K562 (cell line): ENCODE measurements around the gene RGS14. TPM values are rescaled to one million over a fixed set of nuclear protein-coding genes. Genes with fewer than 3 reads are reported as not detected.

Source experiments
- ATF7 ChIP-seq: fragments of 450-650 bp; IDR thresholded peaks from 2 replicates; pipeline ENCODE4 v1.7.1; 2014; ENCODE audit warnings: mild to moderate bottlenecking, moderate library complexity
- BACH1 ChIP-seq: fragments of 200-800 bp; sonication (Bioruptor generic); IDR thresholded peaks from 2 replicates; pipeline ENCODE4 v1.6.1; 2016; ENCODE audit warnings: missing genetic modification characterization, missing compliant biosample characterization
- BMI1 ChIP-seq: fragments of 150-350 bp; IDR thresholded peaks from 2 replicates; pipeline ENCODE4 v1.6.1; 2014; ENCODE audit warnings: low read length
- CBX3 ChIP-seq, 2 experiments: IDR thresholded peaks; 1 replicate in 1 of 2; 2 replicates in 1 of 2; pipeline ENCODE4 v1.6.1; 2012; ENCODE audit warnings: inconsistent platforms in 2 of 2, low read length in 2 of 2, borderline replicate concordance in 1 of 2, control low read depth in 1 of 2
- COPS2 ChIP-seq: fragments of 450-650 bp; conservative IDR thresholded peaks from 2 replicates; pipeline ENCODE4 v1.6.1; 2016; ENCODE audit warnings: mild to moderate bottlenecking, moderate library complexity
- DEAF1 ChIP-seq: fragments of 450-650 bp; formaldehyde crosslinking; IDR thresholded peaks from 2 replicates; pipeline ENCODE4 v1.4.0; 2020; ENCODE audit warnings: mild to moderate bottlenecking, moderate library complexity
- ETV6 ChIP-seq, 3 experiments: fragments of 150-350 bp in 1 of 3; sonication (generic) in 1 of 3; formaldehyde crosslinking in 1 of 3; IDR thresholded peaks; 2 replicates each; pipeline versions ENCODE4 v1.6.1 to v1.8.0; 2014 to 2022; ENCODE audit warnings: borderline replicate concordance in 2 of 3, low read depth in 2 of 3, antibody characterized with exemption in 1 of 3, low read length in 1 of 3, mild to moderate bottlenecking in 1 of 3, missing genetic modification reagents in 1 of 3
- GABPB2 ChIP-seq: fragments of 250-450 bp; sonication (Bioruptor Pico); conservative IDR thresholded peaks from 2 replicates; pipeline ENCODE4 v1.5.1; 2021; ENCODE audit warnings: mild to moderate bottlenecking
- HDAC6 ChIP-seq: IDR thresholded peaks from 2 replicates; pipeline ENCODE4 v1.6.1; 2012; ENCODE audit warnings: low read depth, mild to moderate bottlenecking, control low read depth, inconsistent platforms, low read length, moderate library complexity
- HOMEZ ChIP-seq: fragments of 250-450 bp; sonication (Bioruptor Pico); IDR thresholded peaks from 2 replicates; pipeline ENCODE4 v1.4.0; 2020; ENCODE audit warnings: mild to moderate bottlenecking, moderate library complexity
- NFE2L1 ChIP-seq: fragments of 450-650 bp; IDR thresholded peaks from 2 replicates; pipeline ENCODE4 v1.6.1; 2016; ENCODE audit warnings: missing genetic modification characterization, low read depth, mild to moderate bottlenecking, missing compliant biosample characterization, moderate library complexity, borderline replicate concordance
- POLR2A ChIP-seq: fragments of 450-650 bp; conservative IDR thresholded peaks from 2 replicates; pipeline ENCODE4 v1.6.1; 2016
- POLR2AphosphoS5 ChIP-seq: IDR thresholded peaks from 2 replicates; pipeline ENCODE4 v1.6.1; 2011; ENCODE audit warnings: mild to moderate bottlenecking, low read depth, low read length, moderate library complexity; ENCODE audit not compliant: control insufficient read depth, insufficient read depth
- POLR3A ChIP-seq: IDR thresholded peaks from 2 replicates; pipeline ENCODE4 v1.6.1; 2011; ENCODE audit warnings: borderline replicate concordance, mild to moderate bottlenecking, moderate library complexity; ENCODE audit not compliant: insufficient read length, insufficient read depth; ENCODE audit errors: extremely low read depth
- POU5F1 ChIP-seq: fragments of 150-350 bp; IDR thresholded peaks from 2 replicates; pipeline ENCODE4 v1.6.1; 2014; ENCODE audit warnings: borderline replicate concordance, low read length, low read depth, mild to moderate bottlenecking; ENCODE audit not compliant: partially characterized antibody
- PRPF4 ChIP-seq: fragments of 200-400 bp; formaldehyde crosslinking; IDR thresholded peaks from one replicate; pipeline ENCODE4 v1.6.1; 2017; ENCODE audit warnings: low read length, low read depth, mild to moderate bottlenecking; ENCODE audit not compliant: insufficient read depth, poor library complexity, severe bottlenecking
- PTTG1 ChIP-seq: fragments of 450-650 bp; IDR thresholded peaks from 2 replicates; pipeline ENCODE4 v1.6.1; 2016; ENCODE audit warnings: low read depth, mild to moderate bottlenecking, missing genetic modification characterization, missing compliant biosample characterization
- RBBP5 ChIP-seq: fragments of 200-600 bp; sonication (generic); IDR thresholded peaks from 2 replicates; pipeline ENCODE4 v1.6.1; 2012; ENCODE audit warnings: borderline replicate concordance, mild to moderate bottlenecking, low read length, control low read depth, inconsistent platforms; ENCODE audit not compliant: insufficient read depth, poor library complexity, severe bottlenecking
- RBFOX2 ChIP-seq: fragments of 200-400 bp; formaldehyde crosslinking; IDR thresholded peaks from 2 replicates; pipeline ENCODE4 v1.6.1; 2017; ENCODE audit warnings: low read depth, mild to moderate bottlenecking, low read length, moderate library complexity
- SMARCA4 ChIP-seq: fragments of 450-650 bp; IDR thresholded peaks from 2 replicates; pipeline ENCODE4 v1.6.1; 2016
- SRSF9 ChIP-seq: fragments of 200-400 bp; formaldehyde crosslinking; IDR thresholded peaks from 2 replicates; pipeline ENCODE4 v1.6.1; 2017; ENCODE audit warnings: low read depth, low read length, borderline replicate concordance
- ZC3H8 ChIP-seq: fragments of 450-650 bp; IDR thresholded peaks from 2 replicates; pipeline ENCODE4 v1.6.1; 2017
- ZNF354B ChIP-seq: fragments of 250-450 bp; sonication (Bioruptor Pico); IDR thresholded peaks from 2 replicates; pipeline ENCODE4 v1.4.0; 2020
- ZNF384 ChIP-seq: IDR thresholded peaks from 2 replicates; pipeline ENCODE4 v1.6.1; 2012; ENCODE audit warnings: low read depth, low read length, improper control_type of control experiment
- ZNF764 ChIP-seq: fragments of 250-450 bp; sonication (Bioruptor Pico); IDR thresholded peaks from 2 replicates; pipeline ENCODE4 v1.4.0; 2020; ENCODE audit warnings: low read depth, mild to moderate bottlenecking, moderate library complexity
- polyA plus RNA-seq, 8 experiments: library from polyadenylated mRNA; depleted of rRNA in 4 of 8; stranded (reverse) in 5 of 8; unstranded in 3 of 8; fragments of >200 nt; fragmentation: Nextera tagmentation in 2 of 8; fragmentation: Illumina TruSeq in 1 of 8; extraction: Ambion mirVana in 2 of 8; extraction: Trizol in 1 of 8; gene quantifications; 2 replicates each; pipeline versions ENCODE4 v1.2.1 to v1.2.3, GENCODE V29; 2011 to 2014; ENCODE audit warnings: inconsistent platforms in 1 of 8, missing spikeins in 1 of 8
- total RNA-seq, 7 experiments: library from RNA; depleted of rRNA in 6 of 7; stranded (reverse); fragments of >200 nt in 6 of 7; fragmentation: Illumina TruSeq in 2 of 7; extraction: Trizol in 2 of 7; gene quantifications; 2 replicates each; pipeline versions ENCODE4 v1.2.1 to v1.2.3, GENCODE V29; 2011 to 2021; ENCODE audit warnings: low replicate concordance in 1 of 7

Gene RGS14
- total and polyA plus RNA-seq, 9 of the 15 experiments (the other 6 are each of a cell fraction or from before 2014, with no cell fraction given) = 0.28 to 75.9 (median 34.5) TPM

GRCh38 chr5:177378884-177379883 lies 21.5 kb downstream of the RGS14 start (continued):
- TF ChIP-seq BMI1 (no peak), HDAC6 (no peak), POLR2A (peak; percentile 71), NFE2L1 (tag) (peak; percentile 80), ZNF354B (CRISPR knock-in tag) (no peak), DEAF1 (CRISPR knock-in tag) (0 out of 2 replicates have a peak, but pooled peaks have one; percentile 24), ETV6 (IDR thresholded peaks at IDR 0.05; ENCODE audit: borderline replicate concordance in 1 of 2, low read depth in 2 of 2, low read length in 1 of 2) (no peak), ETV6 (CRISPR knock-in tag; IDR thresholded peaks at IDR 0.05; ENCODE audit: borderline replicate concordance) (no peak; the same call in 1 of the 2 replicates), COPS2 (no peak), RBBP5 (no peak), POU5F1 (no peak), ATF7 (peak; percentile 51; the same call in 1 of the 2 replicates), PRPF4 (no peak), RBFOX2 (no peak; the same call in none of the 2 replicates), POLR2AphosphoS5 (no peak), POLR3A (no peak), ZNF764 (CRISPR knock-in tag) (no peak), SRSF9 (no peak), ZNF384 (no peak), HOMEZ (CRISPR knock-in tag) (no peak), GABPB2 (no peak), PTTG1 (tag) (peak; percentile 66; the same call in 1 of the 2 replicates), SMARCA4 (peak; percentile 89), BACH1 (peak; percentile 88), ZC3H8 (0 out of 2 replicates have a peak, but pooled peaks have one; percentile 35), CBX3 (IDR thresholded peaks at IDR 0.05; ENCODE audit: borderline replicate concordance in 1 of 2, low read length in 2 of 2) (0 out of 3 replicates have a peak, but pooled peaks of 1 of the 2 experiments have one; percentile 46)
